NOMO-1 treated with DMSO at 0.1 percent for 48 hours (cell line): Measurements from ENCODE around the gene HMGB3.
"Not testable (repeated sequence)": the region's sequence is repeated elsewhere in the genome, so short reads cannot be mapped to it uniquely, and the experiment has no call there.

Experiments used
- DNase-seq: peaks from one replicate; lab custom pipeline; 2025; ENCODE audit not compliant: unreplicated experiment; lab: John Stamatoyannopoulos, UW

The HMGB3 gene

DNA sequence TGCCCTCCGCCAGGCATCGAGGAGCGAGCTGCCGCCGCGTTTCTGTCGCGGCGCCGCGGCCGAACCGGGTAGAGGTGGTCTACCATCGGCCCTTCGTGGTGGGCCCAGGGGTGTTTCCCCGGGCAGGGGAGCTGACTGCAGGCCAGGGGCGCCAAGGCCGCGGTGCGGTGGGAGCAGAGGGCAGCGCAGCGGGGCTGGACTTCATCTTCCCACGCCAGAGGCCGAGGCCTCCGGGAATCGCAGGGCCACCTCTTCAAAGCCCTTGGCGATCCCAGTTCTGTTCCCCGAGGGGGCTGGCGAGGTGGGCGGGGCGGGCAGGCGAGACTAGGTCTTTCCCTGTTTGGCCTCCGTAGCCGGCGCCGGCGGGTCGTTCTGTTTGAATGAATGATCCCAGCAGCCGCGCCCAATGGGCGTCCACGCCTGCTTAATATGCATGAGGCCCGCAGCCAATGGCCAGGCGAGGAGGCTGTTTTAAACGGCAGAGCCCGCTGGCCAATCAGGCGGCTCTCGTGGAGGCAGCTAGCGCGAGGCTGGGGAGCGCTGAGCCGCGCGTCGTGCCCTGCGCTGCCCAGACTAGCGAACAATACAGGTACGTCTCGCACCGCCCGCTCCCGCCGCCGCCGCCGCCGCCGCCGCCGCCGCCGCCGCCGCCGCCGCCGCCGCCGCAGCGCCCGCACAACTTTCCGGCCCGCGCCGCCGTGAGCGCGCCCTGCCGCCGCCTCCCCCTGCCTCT, at the start of gene HMGB3:
Gene HMGB3 (plus strand): TSS at position 548 of the 733 bp plus-strand sequence. CDS start 2,265 bp downstream, outside the sequence.
- peak; percentile 80 for DNase-seq

- DNase-seq: no peak
Measured at GRCh38 chrX:150933945-150934350, 49.2 kb upstream of the HMGB3 start.

DNA sequence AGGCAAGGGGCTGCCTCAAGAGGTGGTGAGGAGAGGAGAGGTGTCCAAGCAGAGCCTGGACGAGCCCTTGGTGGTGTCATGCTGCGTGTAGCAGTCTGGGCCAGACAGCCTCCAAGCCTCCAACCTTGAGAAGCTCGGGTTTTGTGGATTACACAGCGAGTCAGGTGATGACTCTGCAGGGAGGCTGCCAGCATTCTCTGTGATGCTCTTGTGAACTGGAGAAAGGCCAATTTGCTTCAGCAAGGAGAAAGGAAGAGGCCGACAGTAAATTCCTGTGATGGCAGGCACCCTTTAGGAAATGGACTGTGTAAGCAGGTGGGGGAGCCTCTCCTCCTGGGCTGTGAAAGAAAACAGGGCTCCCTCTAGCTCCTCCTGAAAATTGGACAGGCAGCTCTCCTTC, 48.7 kb upstream of the HMGB3 start:
- DNase-seq: no peak

GRCh38 chrX:150935467-150935866, 47.7 kb upstream of the HMGB3 start:
- DNase-seq: no peak

GRCh38 chrX:150936556-150936955, 46.6 kb upstream of the HMGB3 start:
- no peak for DNase-seq

DNA sequence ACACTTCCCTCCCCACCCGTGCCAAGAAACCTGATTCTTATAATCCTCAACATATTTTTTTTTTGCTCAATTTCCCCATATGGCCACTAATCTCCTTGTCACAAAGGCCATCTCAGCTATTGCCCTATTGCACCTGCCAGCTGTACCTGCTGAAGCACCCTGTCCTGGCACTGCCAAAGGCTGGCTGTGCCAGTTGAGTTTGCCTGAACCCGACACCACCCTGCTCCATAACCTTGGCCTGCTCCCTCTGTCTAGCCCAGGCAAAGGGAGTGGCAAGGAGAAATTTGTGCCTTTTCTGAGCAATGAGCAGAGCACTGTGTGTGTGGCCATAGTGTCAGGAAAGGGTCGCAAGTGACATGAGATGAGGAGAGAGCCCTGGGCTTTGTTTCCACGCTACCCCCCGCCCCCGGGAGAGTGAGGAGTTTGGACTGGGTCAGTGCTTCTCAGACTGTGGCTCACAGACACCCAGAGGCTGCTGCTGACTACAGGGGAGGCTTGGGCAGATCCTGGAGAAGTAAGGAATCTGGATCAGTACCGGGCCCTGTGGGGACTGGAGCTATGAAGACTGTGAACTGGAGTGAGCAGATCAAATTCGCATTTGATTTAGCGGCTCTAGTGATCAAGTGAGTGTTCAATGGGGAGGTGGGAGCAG, 42.2 kb upstream of the HMGB3 start:
- DNase-seq: no peak

DNA sequence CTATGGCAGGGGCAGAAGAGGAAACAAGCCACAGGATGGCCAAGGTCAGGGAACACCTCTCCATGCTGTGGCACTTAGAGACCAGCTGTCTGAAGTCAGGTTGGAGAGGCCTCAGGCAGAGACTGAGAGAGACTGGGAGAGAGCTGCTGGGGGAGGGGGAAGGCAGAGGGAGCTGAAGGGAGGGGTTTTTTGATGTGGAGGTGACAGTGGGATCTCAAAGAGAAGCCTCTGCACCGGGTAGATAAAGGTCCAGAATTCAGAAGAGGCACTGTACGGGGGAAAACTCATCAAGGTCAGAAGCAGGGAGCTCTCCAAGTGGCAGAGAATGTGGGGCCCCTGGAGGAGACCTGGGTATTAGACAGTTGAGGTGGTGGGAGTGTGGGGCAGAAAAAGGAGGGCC, 41.6 kb upstream of the HMGB3 start:
- DNase-seq: no peak

GRCh38 chrX:150942942-150943594, 40.1 kb upstream of the HMGB3 start:
- no peak for DNase-seq

DNA sequence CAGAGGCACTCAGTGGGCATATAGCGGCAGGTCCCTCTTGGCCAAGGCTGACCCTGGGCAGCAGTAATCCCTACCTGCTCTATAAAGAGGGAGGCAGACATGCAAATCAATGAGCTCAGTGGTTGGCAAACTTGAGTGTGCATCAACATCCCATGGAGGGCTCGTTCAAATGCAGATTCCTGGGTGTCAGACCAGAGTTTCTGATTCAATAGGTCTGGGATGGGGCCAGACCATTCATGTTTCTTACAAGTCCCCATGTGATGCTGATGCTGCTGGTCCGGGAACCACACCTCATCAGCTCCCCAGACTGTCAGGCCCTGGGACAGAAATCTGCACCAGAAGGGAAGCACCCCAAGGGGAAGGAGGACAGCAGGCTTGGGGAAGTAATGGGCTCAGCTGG, 38.9 kb upstream of the HMGB3 start:
- DNase-seq: no peak

DNA sequence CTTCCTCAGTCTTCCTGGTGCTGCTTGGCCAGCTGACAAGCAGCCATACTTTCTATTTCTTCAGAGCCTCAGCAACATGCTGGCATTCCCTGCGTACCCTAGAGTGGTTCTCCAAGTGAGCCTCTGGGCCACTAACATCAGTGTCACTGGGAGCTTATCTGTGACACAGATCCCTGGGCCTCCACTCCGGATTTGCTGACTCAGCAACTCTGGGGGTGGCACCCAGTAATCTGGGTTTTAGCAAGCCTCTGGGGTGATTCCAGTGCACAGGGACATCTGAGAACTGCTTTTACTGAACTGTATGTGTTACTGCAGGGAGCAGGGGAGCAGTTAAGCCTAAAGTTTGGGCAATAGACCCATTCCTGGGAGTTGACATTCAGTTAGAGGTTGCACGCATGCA, 28.2 kb upstream of the HMGB3 start:
- DNase-seq: no peak

DNA sequence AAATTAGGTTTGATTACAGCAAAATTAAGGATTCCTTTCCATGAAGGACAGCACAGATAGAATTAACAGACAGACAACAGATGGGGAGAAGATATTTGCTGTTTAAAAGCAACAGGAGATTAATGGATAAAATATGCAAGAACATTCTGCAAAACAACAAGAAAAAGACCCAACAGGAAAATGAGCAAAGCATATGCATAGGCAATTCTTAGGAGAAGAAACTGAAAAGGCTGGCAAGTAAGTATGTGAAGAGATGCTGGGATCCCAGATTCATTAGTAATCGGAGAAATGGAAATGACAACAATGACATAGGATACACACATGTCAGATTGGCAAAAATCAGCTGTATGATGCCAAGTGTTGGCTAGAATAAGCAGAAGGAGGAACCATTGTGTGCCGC, 27.5 kb upstream of the HMGB3 start:
- no peak for DNase-seq

DNA sequence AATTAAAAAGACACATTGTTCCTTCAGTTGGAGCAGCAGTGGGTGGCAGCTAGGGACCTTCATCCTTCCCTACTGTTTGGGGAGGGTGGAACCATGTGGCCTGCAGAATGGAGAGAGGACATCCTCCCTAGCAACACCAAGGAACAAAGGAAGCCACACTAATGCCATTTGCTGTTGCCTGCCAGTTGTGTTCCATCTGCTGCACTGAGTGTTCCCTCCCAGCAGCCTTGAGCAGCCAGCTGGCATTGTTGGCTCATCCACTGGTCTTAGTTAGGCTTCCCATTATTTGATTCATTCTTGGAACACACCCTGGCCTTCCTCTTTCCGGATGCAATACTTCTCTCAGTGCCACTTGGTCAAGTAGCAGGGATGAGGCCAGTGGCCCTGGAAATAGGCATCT, 25.0 kb upstream of the HMGB3 start:
- no peak for DNase-seq

DNA sequence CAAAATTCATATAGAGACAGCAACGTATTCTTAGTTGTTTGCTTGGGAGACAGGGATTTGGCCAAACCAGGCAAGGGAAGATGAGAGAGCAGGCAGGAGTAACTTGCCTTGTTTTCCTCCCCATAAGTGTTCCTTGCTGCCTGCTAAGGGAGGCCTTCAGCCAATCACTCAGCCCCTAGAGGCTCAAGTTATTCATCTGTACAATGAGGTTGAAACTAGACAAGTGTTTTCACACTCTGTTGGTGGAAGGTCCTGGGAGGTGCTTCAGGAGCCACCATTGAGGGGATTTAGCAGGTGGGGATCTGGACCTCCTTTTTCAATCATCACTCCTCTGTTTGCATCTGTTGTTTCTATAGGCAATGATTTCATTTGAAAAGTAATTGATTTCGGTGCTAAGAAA, 23.6 kb upstream of the HMGB3 start:
- DNase-seq: no peak

GRCh38 chrX:150961631-150962030, 21.5 kb upstream of the HMGB3 start:
- DNase-seq: no peak

- DNase-seq: not testable (repeated sequence)
Measured at GRCh38 chrX:150964416-150964815, 18.7 kb upstream of the HMGB3 start.

DNA sequence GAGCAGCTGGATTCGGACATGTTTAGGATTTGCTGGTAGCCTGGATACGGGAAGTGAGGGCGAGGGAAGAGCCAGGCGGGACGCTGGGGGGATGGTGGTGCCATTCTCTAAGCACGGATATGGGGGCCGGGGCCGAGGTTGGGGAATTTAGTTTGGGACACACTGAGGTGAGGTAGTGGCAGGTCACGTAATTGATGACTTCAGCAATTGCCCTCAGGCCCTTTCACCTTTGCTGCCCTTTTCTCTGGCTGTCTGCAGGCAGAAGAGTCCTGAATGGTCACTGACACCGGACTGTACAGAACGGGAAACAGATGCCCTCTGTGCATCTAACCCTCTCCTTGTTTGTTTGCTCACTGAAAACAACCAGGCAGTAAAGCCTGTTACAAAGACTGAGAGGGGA, 16.9 kb upstream of the HMGB3 start:
- no peak for DNase-seq

- DNase-seq: no peak
Measured at GRCh38 chrX:150966742-150967141, 16.4 kb upstream of the HMGB3 start.

- DNase-seq: no peak
Measured at GRCh38 chrX:150967786-150968185, 15.3 kb upstream of the HMGB3 start.

- no peak for DNase-seq
Measured at GRCh38 chrX:150968862-150969720, 14.0 kb upstream of the HMGB3 start.

DNA sequence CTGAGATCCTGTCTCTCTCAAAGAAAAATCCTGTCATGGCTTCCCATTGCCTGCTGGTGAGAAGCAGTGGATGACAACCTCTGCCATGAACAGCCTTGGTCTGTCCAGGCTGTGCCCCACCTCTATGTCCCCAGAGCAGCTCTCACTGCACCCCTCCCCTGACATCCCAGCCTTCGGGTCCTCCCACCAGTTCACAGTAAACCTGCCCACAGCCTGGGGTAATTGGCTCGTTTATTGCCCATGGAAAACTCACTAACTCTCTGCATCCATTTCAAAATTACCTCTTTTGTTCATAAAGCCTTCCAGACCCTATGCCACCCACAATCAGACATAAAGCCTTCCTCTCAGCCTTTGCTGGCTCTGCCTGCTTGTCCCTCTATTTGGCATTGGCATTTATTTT, 10.7 kb upstream of the HMGB3 start:
- no peak for DNase-seq

DNA sequence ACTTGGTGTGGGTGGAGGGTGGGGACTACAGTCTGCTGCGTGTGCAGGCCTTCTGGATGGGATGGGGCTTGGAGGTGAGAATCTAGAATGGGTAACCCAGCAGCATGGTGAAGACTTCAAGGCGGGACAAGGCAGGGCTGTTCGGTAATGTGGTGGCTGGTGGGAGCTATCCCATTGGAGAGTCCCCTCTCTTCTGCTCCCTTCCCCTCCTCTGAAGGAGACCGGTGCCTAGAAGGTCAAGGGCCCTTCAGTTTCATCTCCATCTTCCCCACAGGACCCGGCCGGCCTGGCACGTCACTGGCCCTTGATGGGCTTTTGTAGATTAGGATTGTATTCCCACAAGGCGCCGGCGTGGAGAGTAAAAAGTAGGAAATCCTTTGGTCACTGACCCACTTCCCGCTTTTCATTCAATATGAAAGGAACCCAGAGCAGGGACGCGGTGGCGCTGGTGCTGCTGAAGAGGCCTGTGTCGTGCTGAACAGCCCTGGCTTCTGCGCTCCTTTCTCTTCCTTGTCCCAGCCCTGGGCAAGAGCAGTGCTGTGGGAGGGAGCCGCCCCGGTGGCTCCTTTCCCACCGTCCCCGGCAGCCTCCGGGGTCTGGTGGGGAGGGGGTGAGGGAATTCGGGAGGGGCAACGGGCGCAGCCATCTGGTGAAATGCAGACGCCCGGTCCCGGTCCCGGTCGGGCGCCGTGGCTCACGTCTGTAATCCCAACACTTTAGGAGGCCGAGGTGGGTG, 7.3 kb upstream of the HMGB3 start:
- no peak for DNase-seq
